Activated CD4-positive, alpha-beta T cell treated with anti-CD3 and anti-CD28 coated beads for 48 hours (primary cell): ENCODE data around the gene NPIPB2.
"Not testable (repeated sequence)": the region's sequence is repeated elsewhere in the genome, so short reads cannot be mapped to it uniquely, and the experiment has no call there.

Experiments
- DNase-seq: peaks from one replicate; pipeline ENCODE4 v3.0.0-alpha.2; 2020

Gene NPIPB2

DNA sequence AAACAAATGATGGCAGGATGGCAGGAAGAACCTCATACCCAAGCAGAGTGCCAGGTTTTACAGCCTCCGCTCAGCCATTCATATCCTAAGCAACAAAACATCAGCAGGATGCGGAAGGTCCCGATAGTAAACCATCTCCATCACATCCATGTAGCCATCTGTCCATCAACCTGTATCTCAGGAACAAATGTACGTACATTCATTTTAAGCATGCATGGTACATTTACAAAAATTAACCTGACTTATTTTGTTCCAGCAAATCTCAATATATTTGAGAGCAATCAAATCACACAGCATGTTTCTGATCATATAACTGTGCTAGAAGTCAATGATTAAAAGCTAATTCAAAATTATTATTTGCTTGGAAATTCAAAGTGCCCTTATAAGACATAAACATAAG, at the start of gene NPIPB2:
Gene NPIPB2, minus strand, starts transcription at position 101 of the 400 bp plus-strand sequence. Its CDS starts 0 bp downstream, at position 101.
- not testable (repeated sequence) for DNase-seq

DNA sequence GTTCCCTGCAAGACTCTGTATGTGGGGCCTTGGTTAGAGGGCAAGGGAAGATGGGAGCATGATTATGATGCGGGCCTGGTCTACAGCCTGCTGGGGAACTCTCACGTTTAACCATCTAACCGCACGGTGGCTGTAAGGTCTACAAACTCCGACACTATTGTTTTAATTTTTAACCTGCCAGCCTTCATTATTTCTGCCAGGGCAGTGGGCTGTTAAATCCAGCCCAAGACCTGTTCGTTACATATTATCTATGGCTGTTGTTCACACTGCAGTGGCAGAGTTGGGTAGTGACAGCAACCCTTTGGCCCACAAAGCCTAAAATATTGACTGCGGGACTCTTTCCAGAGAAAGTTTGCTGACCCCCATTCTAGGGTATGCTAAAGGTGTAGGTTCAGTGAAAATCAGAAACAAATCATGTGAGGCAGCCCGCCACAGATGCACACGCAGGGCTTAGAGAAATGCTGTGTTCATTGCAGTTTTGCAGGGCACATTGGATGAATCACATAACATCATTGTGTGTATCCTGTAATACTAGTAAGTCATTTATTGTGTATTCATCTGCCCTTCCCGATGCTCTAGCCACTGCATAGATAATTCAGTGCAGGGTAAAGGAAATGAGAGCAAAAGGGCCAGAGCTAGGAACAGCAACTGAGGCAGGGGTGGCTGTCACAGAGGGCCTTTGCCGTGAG, 49.0 kb upstream of the NPIPB2 start:
- no peak for DNase-seq

DNA sequence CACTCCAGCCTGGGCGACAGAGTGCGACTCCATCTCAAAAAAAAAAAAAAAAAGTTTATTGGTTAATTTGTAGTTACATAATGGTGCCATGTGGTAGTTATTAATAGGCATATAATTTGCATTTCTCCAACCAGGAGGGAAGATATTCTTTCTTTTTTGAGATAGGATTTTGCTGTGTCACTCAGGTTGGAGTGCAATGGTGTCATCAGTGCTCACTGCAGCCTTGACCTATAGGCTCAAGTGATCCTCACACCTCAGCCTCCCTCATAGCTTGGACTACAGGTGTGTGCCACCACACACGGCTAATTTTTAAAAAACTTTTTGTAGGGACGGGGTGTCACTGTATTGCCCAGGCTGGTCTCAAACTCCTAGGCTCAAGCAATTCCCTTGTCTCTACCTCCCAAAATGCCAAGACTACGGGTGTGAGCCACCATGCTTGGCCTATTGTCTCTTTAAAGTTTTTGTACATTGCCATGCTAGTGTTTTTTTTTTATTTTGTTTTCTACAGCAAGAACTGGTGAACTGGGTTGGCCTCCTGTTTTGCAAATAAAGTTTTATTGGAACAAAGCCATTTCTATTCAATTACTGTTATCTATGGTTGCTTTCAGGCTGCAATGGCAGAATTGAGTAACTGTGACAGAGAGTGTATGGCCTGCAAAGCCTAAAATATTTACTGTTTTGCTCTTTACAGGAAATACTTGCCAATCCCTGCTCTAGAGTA, 46.6 kb upstream of the NPIPB2 start:
- DNase-seq = no peak

DNA sequence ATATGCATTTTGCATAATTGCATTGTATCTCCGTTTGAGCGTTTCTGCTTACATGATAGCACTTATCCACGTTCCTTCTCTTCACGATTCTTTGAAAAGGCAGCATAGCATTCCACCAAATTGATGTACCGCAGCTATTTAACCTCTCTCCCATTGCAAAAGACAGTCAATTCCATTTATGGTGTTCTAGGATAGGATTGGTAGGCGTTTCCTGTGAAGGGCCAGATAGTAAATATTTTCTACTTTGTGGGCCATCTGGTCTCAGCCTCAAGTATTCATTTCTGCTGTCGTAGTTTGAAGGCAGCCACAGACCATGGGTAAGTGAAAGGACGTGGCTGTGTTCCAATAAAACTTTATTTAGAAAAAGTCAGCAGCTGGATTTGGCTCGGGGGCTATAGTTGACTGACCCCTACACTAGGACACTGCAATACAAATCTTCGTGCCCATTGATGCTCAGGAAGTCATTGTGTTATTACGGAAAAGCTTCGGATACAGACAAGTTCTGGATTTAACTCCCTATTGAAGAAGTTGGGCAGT, 44.7 kb upstream of the NPIPB2 start:
- DNase-seq = no peak

DNA sequence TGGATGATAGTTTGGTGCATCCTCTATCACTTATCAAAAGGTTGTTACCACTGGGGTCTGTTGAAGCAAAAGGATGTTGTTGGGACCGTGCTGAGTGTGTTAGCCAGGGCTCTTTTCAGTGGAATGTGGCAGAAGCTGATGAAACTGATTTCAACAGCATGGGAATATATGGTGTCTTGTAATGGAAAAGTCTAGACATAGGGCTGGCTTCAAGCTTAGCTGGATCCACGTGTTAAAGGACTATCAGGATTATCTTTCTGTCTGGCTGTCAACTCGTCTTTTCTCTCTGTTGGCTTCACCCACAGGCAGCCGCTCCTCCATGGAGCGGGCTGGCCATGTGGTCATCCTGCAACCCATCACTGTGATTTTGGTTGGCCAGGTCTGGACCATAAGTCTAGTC, 43.4 kb upstream of the NPIPB2 start:
- no peak for DNase-seq

DNA sequence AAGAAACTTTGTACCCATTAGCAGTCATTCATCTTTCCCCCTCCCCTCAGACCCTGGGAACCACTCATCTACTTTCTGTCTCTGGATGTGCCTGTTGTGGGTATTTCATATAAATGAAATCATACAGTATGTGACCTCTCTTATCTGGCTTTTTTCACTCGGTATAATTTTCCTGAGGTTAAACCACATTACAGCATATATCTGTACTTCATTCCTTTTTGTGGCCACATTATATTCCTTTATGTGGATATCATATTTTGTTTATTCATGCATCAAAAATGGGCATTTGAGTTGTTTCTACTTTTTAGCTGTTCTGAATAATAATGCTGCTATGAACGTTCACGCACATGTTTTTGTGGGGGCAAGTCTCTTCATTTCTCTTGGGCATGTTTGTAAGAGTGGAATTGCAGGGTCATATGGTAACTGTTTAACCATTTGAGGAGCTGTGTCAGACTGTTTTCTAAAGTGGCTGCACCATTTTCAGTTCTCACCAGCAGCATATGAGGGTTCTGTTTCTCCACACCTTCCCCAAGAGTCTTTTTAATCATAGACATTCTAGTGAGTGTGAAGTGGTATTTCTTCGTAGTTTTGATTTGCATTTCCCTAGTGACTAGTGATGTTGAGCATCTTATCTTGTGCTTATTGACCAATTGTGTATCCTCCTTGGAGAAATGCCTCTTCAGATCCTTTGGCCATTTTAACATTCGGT, 38.4 kb upstream of the NPIPB2 start:
- no peak for DNase-seq

DNA sequence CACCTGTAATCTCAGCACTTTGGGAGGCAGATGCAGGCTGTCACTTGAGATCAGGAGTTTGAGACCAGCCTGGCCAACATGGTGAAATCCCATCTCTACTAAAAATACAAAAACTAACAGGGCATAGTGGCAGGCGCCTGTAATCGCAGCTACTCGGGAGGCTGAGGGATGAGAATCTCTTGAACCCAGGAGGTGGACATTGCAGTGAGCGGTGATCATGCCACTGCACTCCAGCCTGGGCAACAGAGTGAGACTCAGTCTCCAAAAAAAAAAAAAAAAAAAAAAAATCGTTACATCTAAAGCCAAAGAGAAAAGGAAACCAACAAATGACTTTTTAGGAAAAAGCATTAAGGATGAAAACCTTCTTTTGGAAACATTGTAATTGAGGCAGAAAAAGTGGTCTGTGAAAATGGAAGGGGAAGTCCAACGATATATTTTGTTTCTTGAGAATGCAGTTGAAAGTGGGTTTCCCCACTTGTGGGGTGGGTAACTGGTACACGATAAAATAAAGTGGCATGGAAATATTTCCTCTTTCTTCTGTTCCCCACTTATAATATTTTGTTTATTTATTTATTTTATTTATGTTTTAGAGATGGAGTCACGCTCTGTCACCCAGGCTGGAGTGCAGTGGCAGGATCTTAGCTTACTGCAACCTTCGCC, 37.3 kb upstream of the NPIPB2 start:
- no peak for DNase-seq

DNA sequence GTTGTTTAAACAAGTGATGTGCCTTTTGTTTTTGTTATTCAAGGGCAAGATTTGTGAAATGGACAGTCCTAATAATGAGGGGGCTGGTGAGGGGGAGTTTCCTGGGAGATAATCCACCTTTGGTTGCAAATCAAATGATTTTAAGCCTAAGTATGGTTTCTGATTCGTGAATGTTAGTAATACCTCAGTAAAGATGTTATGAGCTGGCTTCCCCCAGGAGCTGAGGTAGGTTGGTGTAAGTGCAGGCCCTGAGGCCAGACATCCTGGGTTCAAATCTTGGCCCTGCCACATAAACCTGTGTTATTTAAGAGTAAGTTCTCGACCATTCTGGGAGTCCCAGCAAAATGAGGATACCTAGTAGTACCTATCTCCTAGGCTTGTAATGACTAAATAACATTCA, 36.2 kb upstream of the NPIPB2 start:
- peak; percentile 15 for DNase-seq

DNA sequence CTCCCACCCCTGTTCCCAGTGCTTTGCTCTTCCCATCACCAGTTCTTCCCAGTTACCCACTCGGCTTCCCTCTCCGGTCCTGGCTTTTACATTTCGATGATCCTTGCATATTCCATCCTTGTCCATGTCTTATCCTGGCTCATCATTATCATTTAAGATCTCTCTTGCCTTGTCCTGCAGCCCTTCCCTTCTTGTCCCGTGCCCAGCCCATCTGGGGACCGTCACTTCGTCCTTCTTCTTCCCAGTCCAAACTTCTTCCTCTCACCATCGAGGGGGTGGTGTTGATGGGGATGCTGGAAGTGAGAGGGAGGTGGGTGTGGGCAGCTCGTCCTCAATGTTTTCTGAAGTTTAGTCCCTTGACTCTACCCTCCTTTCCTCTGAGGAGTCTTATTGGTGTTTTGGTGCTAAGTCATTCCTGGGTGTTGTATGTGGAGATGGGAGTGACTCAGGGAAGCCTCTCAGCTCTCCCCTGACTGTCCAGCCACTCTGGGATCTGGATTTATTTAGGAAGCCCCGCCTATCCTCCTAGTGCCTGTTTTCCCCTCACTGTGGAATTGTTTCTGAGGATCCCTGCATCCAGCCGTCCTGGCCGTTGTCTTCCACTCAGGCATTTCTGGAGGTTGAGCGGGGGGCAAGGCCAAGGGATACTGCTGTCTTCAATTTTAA, 35.7 kb upstream of the NPIPB2 start:
- no peak for DNase-seq

DNA sequence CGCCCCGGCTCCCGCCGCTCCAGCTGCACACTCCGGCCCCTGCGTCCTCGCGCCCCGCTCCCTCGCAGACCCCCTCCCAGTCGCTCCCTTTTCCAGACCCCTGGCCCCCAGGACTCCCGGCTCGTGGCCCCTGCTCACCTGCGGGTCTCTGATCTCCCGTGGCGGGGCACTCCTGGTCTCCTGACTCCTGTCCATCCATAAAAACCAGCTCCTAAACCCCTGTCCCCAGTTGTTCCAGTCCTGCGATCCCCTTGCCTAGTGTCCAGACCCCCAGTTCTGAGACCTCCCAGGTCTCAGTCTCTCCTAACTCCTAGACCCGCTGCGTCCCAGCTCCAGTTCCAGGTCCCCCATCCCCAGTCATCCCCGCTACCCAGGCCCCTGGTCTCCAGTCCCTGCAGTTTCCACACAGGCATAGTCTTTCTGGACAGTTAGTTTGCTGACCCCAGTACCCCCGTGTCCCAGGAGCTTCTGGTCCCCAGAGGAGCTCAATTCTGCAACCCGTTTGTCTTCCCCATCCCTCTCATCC, 35.1 kb upstream of the NPIPB2 start:
- no peak for DNase-seq

DNA sequence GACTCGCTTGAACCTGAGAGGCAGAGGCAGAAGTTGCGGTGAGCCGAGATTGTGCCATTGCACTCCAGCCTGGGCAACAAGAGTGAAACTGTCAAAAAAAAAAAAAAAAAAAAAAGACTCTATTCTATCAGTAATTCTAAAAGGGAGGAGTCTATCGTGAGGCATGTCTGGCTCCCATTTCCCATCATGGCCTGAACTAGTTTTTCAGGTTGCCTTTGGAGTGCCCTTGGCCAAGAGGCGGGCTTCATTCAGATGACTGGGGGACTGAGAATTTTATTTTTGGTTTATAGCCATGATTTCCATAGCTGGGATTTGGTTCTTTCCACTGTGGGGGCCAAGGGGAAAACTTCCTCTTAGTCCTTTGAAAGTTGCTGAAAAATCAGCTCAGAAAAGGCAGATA, 31.2 kb upstream of the NPIPB2 start:
- DNase-seq = no peak

DNA sequence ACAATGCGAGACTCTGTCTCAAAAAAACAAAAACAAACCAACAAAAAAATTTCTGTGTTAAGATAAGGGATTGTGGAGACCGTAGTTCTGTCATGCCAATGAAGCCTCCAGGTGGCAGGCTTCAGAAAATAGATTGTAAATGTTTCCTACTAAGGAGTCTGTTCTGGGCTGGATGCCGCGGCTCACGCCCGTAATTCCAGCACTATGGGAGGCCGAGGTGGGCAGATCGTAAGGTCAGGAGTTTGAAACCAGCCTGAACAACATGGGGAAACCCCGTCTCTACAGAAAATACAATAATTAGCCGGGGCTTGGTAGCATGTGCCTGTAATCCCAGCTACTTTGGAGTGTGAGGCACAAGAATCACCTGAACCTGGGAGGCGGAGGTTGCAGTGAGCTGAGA, 30.3 kb upstream of the NPIPB2 start:
- DNase-seq = no peak

DNA sequence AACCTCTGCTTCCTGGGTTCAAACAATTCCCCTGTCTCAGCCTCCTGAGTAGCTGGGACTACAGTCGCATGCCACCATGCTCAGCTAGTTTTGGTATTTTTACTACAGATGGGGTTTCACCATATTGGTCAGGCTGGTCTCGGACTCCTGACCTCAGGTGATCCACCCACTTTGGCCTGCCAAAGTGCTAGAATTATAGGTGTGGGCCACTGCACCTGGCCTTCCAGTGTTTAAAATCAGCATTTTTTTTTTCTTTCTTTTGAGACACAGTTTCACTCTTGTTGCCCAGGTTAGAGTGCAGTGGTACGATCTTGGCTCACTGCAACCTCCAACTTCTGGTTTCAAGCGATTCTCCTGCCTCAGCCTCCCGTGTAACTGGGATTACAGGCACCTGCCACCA, 28.4 kb upstream of the NPIPB2 start:
- DNase-seq = not testable (repeated sequence)

DNA sequence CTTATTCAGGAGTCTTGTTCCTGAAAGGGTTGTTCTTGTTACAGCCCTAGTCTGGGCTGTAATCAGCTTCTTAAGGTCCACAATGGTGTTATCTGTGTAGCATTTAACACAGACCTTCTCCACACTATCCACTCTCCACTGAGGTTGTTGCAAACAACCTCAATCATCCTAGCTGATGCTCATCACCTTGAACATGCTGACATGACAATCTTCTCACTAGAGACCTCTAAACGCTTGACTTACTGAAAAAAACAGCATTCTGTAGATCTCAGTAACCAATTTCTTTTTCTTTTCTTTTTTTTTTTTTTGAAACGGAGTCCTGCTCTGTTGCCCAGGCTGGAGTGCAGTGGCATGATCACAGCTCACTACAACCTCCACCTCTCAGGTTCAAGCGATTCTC, 26.7 kb upstream of the NPIPB2 start:
- DNase-seq = no peak

DNA sequence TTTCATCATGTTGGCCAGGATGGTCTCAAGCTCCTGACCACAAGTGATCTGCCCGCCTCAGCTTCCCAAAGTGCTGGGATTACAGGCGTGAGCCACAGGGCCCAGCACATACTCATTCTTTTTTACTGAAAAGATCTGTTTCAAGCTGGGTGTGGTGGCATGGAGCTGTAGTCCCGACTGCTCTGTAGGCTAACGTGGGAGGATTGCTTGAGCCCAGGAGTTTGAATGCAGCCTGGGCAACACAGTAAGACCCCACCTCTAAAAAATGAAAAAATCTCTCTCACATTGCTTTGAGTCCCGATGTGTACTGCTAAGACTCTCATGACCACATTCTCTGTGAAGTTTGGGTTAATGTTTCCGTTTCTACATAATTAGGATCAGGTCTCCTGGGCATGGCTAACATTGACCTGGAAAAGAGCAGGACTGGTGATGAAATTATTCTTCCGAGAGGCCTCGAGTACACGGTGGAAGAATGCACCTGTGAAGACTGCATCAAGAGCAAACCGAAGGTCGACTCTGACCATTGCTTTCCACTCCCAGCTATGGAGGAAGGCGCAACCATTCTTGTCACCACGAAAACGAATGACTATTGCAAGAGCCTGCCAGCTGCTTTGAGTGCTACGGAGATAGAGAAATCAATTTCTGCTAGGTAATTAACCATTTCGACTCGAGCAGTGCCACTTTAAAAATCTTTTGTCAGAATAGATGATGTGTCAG, 25.5 kb upstream of the NPIPB2 start:
- no peak for DNase-seq

DNA sequence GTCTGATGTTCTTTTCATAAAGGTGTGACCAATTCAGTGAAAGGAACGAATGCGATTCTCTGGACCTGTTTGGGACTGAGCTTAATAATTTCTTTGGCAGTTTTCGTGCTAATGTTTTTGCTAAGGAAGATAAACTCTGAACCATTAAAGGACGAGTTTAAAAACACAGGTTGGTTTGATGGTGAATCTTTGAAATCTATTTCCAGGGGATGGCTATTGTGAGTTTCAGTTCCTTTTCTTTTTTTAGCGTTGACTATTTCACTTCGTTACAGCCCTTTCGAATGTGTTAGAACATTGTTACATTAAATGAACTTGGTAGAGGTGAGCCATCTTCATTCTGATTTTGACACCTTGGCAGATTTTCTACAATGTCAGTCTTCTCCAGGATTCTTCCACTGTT, 24.3 kb upstream of the NPIPB2 start:
- no peak for DNase-seq

DNA sequence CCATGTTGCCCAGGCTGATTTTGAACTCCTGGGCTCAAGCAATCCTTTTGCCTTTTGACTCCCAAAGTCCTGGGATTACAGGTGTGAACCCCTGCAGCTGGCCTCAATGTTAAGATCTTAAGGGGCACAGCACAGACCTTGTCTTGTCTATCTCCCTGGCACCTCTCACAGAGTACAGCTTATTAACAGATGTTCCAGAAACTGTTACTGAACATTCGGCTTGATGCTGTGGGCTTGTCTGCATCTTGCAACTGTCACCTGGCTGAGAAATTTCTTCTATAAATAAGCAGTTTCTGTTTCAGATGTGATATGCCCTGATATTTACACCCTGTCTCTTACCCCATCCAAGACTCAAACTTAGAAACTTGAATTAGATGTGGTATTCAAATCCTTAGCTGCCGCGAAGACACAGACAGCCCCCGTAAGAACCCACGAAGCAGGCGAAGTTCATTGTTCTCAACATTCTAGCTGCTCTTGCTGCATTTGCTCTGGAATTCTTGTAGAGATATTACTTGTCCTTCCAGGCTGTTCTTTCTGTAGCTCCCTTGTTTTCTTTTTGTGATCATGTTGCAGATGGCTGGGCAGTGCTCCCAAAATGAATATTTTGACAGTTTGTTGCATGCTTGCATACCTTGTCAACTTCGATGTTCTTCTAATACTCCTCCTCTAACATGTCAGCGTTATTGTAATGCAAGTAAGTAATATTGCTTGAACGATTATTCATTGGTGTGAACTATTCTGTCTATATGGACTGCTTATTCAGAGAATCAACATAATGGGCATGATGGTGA, 23.1 kb upstream of the NPIPB2 start, which contains the start of gene TNFRSF17:
Gene TNFRSF17, plus strand, starts transcription at position 450 of the 791 bp plus-strand sequence. Its CDS starts 115 bp downstream, at position 565.
- DNase-seq = no peak

DNA sequence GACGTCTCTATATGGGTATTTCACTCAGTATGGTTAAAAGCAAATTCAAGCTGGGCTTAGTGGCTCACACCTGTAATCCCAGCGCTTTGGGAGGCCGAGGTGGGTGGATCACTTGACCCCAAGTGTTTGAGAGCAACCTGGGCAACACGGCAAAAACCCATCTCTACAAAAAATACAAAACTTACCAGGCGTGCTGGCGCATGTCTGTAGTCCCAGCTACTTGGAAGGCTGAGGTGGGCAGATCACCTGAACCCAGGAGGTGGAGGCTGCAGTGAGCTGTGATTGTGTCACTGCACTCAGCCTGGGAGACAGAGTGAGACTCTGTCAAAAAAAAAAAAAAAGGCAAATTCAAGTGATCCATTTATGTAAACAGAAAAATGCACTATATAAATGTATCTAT, 21.9 kb upstream of the NPIPB2 start:
- no peak for DNase-seq

DNA sequence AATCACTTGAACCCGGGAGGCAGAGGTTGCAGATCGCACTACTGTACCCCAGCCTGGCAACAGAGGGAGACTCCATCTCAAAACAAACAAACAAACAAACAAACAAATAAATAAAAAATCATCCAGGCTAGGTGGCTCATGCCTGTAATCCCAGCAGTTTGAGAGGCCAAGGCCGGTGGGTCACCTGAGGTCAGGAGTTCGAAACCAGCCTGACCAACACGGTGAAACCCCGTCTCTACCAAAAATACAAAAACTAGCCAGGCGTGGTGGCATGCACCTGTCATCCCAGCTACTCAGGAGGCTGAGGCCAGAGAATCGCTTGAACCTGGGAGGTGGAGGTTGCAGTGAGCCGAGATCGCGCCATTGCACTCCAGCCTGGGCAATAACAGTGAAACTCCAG, 21.1 kb upstream of the NPIPB2 start:
- not testable (repeated sequence) for DNase-seq

DNA sequence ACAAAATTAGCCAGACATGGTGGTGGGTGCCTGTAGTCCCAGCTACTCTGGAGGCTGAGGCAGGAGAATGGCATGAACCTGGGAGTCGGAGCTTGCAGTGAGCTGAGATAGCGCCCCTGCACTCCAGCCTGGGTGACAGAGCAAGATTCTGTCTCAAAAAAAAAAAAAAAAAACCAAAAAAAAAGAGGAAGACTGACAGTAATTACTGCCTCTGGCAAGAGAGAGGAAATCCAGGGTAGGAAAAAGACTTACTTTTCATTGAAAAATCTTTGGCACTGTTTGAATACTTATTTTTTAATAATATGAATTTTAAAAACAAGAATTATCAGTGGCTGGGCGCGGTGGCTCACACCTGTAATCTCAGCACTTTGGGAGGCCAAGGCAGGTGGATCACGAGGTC, 20.6 kb upstream of the NPIPB2 start:
- not testable (repeated sequence) for DNase-seq
